ENCODE data around the gene FRMD4A. TPM values are rescaled to one million over a fixed set of nuclear protein-coding genes. Genes with fewer than 3 reads are reported as not detected.
A peak's percentile ranks its signal among the peaks of the same experiment; 100 is the strongest.

The FRMD4A gene
- total RNA-seq, 2 donors from 2014 or later, result 8.6 to 10.2 TPM

- Histone ChIP-seq H3K9ac (ENCODE audit: low read depth in 2 of 2, low read length in 2 of 2) (no peak overlapping the region), H3K27ac (no peak overlapping the region), H3K36me3 (no peaks in the 10 kb centered on the region), H3K4me3 (no peak overlapping the region), H3K27me3 (no peaks in the 10 kb centered on the region), H3K9me3 (no peaks in the 10 kb centered on the region), H3K4me1 (no peaks in the 10 kb centered on the region)
- DNase-seq, result no peak
- no peak for TF ChIP-seq CTCF (IDR thresholded peaks at IDR 0.05)
- intact Hi-C loops (cut with DNase I), result no loop called here
Observed at GRCh38 chr10:13883636-13884444, 446.9 kb downstream of the FRMD4A start.

- Histone ChIP-seq H3K4me1 (no peaks in the 10 kb centered on the region), H3K9ac (ENCODE audit: low read depth in 2 of 2, low read length in 2 of 2) (no peak overlapping the region), H3K9me3 (no peaks in the 10 kb centered on the region), H3K36me3 (no peaks in the 10 kb centered on the region), H3K27ac (no peak overlapping the region), H3K27me3 (no peaks in the 10 kb centered on the region), H3K4me3 (no peak overlapping the region)
- DNase-seq, result no peak
- TF ChIP-seq CTCF (IDR thresholded peaks at IDR 0.05), result no peak
- intact Hi-C loops (cut with DNase I), result no loop called here
Observed at GRCh38 chr10:13882119-13882711, 448.5 kb downstream of the FRMD4A start.

GRCh38 chr10:13880760-13881159 lies 450.0 kb downstream of the FRMD4A start:
- no peak for TF ChIP-seq CTCF (IDR thresholded peaks at IDR 0.05)
- intact Hi-C loops (cut with DNase I), result no loop called here
- DNase-seq, result no peak
- no peak overlapping the region for H3K4me3 ChIP-seq
- H3K4me1 ChIP-seq, result no peaks in the 10 kb centered on the region
- no peaks in the 10 kb centered on the region for H3K27me3 ChIP-seq
- H3K9ac ChIP-seq (ENCODE audit: low read depth in 2 of 2, low read length in 2 of 2), result no peak overlapping the region
- no peaks in the 10 kb centered on the region for H3K9me3 ChIP-seq
- H3K27ac ChIP-seq, result no peak overlapping the region
- H3K36me3 ChIP-seq, result no peaks in the 10 kb centered on the region

- no peaks in the 10 kb centered on the region for H3K4me1 ChIP-seq
- no peak for TF ChIP-seq CTCF (IDR thresholded peaks at IDR 0.05)
- no peaks in the 10 kb centered on the region for H3K36me3 ChIP-seq
- H3K9ac ChIP-seq (ENCODE audit: low read depth in 2 of 2, low read length in 2 of 2), result no peak overlapping the region
- no peaks in the 10 kb centered on the region for H3K9me3 ChIP-seq
- DNase-seq, result peak; percentile 27
- H3K27ac ChIP-seq, result no peak overlapping the region
- no peaks in the 10 kb centered on the region for H3K27me3 ChIP-seq
- H3K4me3 ChIP-seq, result no peak overlapping the region
- intact Hi-C loops (cut with DNase I), result no loop called here
Observed at GRCh38 chr10:13877154-13877909, 453.4 kb downstream of the FRMD4A start.

- no peak for TF ChIP-seq CTCF (IDR thresholded peaks at IDR 0.05)
- no peak overlapping the region for H3K27ac ChIP-seq
- no peaks in the 10 kb centered on the region for H3K4me1 ChIP-seq
- no peak for DNase-seq
- H3K9me3 ChIP-seq, result no peaks in the 10 kb centered on the region
- H3K4me3 ChIP-seq, result no peak overlapping the region
- intact Hi-C loops (cut with DNase I), result no loop called here
- H3K9ac ChIP-seq (ENCODE audit: low read depth in 2 of 2, low read length in 2 of 2), result no peak overlapping the region
- H3K27me3 ChIP-seq, result no peaks in the 10 kb centered on the region
- H3K36me3 ChIP-seq, result no peaks in the 10 kb centered on the region
Observed at GRCh38 chr10:13873196-13873595, 457.5 kb downstream of the FRMD4A start.
